HG03097 (cell line): Measurements from ENCODE around the gene ZFP36L1.

Experiments used
- ATAC-seq: cut with Tn5 transposase; IDR thresholded peaks from one replicate; pipeline ENCODE4 v1.9.1; 2021; ENCODE audit not compliant: unreplicated experiment, low FRiP score

Gene ZFP36L1

GRCh38 chr14:68785534-68786490, 7.1 kb downstream of the ZFP36L1 start:
- no peak for ATAC-seq

- ATAC-seq = no peak
Measured at GRCh38 chr14:68784978-68785533, 7.8 kb downstream of the ZFP36L1 start.

- ATAC-seq = peak; percentile 34
Measured at GRCh38 chr14:68784226-68784910, 8.5 kb downstream of the ZFP36L1 start.

- ATAC-seq = no peak
Measured at GRCh38 chr14:68783408-68784225, 9.2 kb downstream of the ZFP36L1 start.

GRCh38 chr14:68782091-68782981, 10.5 kb downstream of the ZFP36L1 start:
- no peak for ATAC-seq

GRCh38 chr14:68781161-68782021, 11.5 kb downstream of the ZFP36L1 start:
- ATAC-seq = no peak

GRCh38 chr14:68780358-68781160, 12.3 kb downstream of the ZFP36L1 start:
- ATAC-seq = no peak

GRCh38 chr14:68779761-68780323, 13.0 kb downstream of the ZFP36L1 start:
- ATAC-seq = no peak

- no peak for ATAC-seq
Measured at GRCh38 chr14:68777644-68778043, 15.2 kb downstream of the ZFP36L1 start.

- ATAC-seq = no peak
Measured at GRCh38 chr14:68775614-68776126, 17.2 kb downstream of the ZFP36L1 start.

GRCh38 chr14:68774771-68775613, 17.9 kb downstream of the ZFP36L1 start:
- no peak for ATAC-seq

- no peak for ATAC-seq
Measured at GRCh38 chr14:68772761-68773381, 20.0 kb downstream of the ZFP36L1 start.

- ATAC-seq = no peak
Measured at GRCh38 chr14:68771631-68772030, 21.2 kb downstream of the ZFP36L1 start.

- no peak for ATAC-seq
Measured at GRCh38 chr14:68770553-68771286, 22.1 kb downstream of the ZFP36L1 start.

- no peak for ATAC-seq
Measured at GRCh38 chr14:68770051-68770450, 22.8 kb downstream of the ZFP36L1 start.
